ENCODE measurements around the gene VAV1. TPM values are rescaled to one million over a fixed set of nuclear protein-coding genes. Genes with fewer than 3 reads are reported as not detected.

The VAV1 gene
- total and polyA plus RNA-seq, 2 of the 13 experiments (the other 11 are each of a cell fraction or from before 2014, with no cell fraction given): not detected

DNA sequence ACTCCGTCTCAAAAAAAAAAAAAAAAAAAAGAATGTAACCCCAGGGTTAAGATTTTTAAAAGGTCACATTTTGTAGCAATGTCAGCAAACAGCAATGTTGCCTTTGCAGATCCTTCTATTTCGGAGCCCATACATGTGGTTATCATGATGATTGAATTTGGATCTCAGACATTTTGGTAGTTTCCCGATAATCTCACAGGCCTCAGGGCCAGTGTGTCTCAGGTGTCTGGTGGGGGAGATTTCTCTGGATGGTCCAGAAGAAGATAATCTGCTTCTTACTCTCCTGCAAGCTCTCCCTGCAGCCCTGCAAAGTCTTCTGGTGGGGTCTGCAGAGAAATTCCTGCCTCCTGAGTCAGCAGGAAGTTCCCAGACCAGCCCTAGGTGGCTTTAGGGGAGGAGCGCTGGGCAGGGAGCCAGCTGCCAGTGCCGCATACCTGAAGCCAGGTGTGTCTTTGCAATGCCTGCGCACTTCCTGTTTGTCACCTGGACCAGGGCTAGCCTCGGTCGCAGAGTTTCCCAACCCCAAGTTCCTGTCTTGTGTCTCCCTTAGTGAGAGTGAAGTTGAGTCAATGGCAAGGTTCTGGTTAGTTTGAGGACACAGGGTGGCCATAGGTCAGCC lies 6.7 kb upstream of the VAV1 start (continued):
- TF ChIP-seq, protein P1, sequence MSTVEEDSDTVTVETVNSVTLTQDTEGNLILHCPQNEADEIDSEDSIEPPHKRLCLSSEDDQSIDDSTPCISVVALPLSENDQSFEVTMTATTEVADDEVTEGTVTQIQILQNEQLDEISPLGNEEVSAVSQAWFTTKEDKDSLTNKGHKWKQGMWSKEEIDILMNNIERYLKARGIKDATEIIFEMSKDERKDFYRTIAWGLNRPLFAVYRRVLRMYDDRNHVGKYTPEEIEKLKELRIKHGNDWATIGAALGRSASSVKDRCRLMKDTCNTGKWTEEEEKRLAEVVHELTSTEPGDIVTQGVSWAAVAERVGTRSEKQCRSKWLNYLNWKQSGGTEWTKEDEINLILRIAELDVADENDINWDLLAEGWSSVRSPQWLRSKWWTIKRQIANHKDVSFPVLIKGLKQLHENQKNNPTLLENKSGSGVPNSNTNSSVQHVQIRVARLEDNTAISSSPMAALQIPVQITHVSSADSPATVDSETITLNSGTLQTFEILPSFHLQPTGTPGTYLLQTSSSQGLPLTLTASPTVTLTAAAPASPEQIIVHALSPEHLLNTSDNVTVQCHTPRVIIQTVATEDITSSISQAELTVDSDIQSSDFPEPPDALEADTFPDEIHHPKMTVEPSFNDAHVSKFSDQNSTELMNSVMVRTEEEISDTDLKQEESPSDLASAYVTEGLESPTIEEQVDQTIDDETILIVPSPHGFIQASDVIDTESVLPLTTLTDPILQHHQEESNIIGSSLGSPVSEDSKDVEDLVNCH (CRISPR knock-in tag; IDR thresholded peaks at IDR 0.05): no peak
- TF ChIP-seq REL (CRISPR knock-in tag; conservative IDR thresholded peaks at IDR 0.05): no peak
- TF ChIP-seq, protein P2, sequence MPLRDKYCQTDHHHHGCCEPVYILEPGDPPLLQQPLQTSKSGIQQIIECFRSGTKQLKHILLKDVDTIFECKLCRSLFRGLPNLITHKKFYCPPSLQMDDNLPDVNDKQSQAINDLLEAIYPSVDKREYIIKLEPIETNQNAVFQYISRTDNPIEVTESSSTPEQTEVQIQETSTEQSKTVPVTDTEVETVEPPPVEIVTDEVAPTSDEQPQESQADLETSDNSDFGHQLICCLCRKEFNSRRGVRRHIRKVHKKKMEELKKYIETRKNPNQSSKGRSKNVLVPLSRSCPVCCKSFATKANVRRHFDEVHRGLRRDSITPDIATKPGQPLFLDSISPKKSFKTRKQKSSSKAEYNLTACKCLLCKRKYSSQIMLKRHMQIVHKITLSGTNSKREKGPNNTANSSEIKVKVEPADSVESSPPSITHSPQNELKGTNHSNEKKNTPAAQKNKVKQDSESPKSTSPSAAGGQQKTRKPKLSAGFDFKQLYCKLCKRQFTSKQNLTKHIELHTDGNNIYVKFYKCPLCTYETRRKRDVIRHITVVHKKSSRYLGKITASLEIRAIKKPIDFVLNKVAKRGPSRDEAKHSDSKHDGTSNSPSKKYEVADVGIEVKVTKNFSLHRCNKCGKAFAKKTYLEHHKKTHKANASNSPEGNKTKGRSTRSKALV (CRISPR knock-in tag; IDR thresholded peaks at IDR 0.05): no peak
- TF ChIP-seq, protein P3, sequence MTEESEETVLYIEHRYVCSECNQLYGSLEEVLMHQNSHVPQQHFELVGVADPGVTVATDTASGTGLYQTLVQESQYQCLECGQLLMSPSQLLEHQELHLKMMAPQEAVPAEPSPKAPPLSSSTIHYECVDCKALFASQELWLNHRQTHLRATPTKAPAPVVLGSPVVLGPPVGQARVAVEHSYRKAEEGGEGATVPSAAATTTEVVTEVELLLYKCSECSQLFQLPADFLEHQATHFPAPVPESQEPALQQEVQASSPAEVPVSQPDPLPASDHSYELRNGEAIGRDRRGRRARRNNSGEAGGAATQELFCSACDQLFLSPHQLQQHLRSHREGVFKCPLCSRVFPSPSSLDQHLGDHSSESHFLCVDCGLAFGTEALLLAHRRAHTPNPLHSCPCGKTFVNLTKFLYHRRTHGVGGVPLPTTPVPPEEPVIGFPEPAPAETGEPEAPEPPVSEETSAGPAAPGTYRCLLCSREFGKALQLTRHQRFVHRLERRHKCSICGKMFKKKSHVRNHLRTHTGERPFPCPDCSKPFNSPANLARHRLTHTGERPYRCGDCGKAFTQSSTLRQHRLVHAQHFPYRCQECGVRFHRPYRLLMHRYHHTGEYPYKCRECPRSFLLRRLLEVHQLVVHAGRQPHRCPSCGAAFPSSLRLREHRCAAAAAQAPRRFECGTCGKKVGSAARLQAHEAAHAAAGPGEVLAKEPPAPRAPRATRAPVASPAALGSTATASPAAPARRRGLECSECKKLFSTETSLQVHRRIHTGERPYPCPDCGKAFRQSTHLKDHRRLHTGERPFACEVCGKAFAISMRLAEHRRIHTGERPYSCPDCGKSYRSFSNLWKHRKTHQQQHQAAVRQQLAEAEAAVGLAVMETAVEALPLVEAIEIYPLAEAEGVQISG (CRISPR knock-in tag; IDR thresholded peaks at IDR 0.05): 0 out of 2 replicates have a peak, but pooled peaks have one; percentile 18
- no peak for TF ChIP-seq MEF2D (CRISPR knock-in tag; IDR thresholded peaks at IDR 0.05)
- TF ChIP-seq GATAD2A (CRISPR knock-in tag; IDR thresholded peaks at IDR 0.05): no peak
- no peak for TF ChIP-seq ZNF713 (CRISPR knock-in tag; IDR thresholded peaks at IDR 0.05)
- peak; percentile 98 for TF ChIP-seq ZEB1 (IDR thresholded peaks at IDR 0.05; ENCODE audit: insufficient replicate concordance, low read depth)
- no peak for TF ChIP-seq ZNF616 (CRISPR knock-in tag; IDR thresholded peaks at IDR 0.05; ENCODE audit: low read depth)
- TF ChIP-seq NFE2 (CRISPR knock-in tag; IDR thresholded peaks at IDR 0.05): no peak
- no peak for TF ChIP-seq NFAT5 (CRISPR knock-in tag; IDR thresholded peaks at IDR 0.05)
- TF ChIP-seq SATB2 (CRISPR knock-in tag; IDR thresholded peaks at IDR 0.05): no peak
- TF ChIP-seq ZNF232 (CRISPR knock-in tag; IDR thresholded peaks at IDR 0.05; ENCODE audit: borderline replicate concordance): no peak
- no peak for TF ChIP-seq PBX3 (CRISPR knock-in tag; IDR thresholded peaks at IDR 0.05; ENCODE audit: borderline replicate concordance)
